ENCODE data around the gene CTPS2. TPM values are rescaled to one million over a fixed set of nuclear protein-coding genes. Genes with fewer than 3 reads are reported as not detected.

Gene CTPS2
- total RNA-seq, 1 donor from 2014 or later = 4.9 TPM

- DNase-seq = no peak
- intact Hi-C loops (cut with micrococcal nuclease) = no loop called here
Measured at GRCh38 chrX:16662402-16662801, 50.1 kb downstream of the CTPS2 start.

DNA sequence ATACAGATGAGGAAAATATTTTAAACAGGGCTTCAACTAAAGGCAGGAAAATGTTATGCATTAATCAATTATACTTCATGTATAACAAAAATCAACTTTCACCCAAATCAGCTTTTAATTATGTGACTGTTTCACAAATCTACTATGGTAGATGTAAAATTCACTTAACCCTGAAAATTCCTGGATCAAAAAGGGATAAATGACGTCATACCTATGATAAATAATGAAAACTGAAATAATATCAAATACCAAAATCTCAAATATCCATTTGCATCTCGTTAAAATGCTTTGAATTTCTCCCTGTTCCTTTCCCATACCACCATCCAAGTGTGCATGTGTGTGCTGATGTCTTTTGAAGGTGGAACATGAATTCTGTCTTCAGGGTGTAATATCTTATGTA is 51.0 kb downstream of the CTPS2 start:
- no peaks in the 10 kb centered on the region for H3K27me3 ChIP-seq (ENCODE audit: low read depth)
- H3K4me1 ChIP-seq = no peaks in the 10 kb centered on the region
- DNase-seq = no peak
- H3K27ac ChIP-seq (replicated peaks) = no peak overlapping the region
- no peak overlapping the region for H3K4me3 ChIP-seq
- no peaks in the 10 kb centered on the region for H3K9me3 ChIP-seq (replicated peaks)
- TF ChIP-seq, protein P1, sequence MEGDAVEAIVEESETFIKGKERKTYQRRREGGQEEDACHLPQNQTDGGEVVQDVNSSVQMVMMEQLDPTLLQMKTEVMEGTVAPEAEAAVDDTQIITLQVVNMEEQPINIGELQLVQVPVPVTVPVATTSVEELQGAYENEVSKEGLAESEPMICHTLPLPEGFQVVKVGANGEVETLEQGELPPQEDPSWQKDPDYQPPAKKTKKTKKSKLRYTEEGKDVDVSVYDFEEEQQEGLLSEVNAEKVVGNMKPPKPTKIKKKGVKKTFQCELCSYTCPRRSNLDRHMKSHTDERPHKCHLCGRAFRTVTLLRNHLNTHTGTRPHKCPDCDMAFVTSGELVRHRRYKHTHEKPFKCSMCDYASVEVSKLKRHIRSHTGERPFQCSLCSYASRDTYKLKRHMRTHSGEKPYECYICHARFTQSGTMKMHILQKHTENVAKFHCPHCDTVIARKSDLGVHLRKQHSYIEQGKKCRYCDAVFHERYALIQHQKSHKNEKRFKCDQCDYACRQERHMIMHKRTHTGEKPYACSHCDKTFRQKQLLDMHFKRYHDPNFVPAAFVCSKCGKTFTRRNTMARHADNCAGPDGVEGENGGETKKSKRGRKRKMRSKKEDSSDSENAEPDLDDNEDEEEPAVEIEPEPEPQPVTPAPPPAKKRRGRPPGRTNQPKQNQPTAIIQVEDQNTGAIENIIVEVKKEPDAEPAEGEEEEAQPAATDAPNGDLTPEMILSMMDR (IDR thresholded peaks at IDR 0.05; ENCODE audit: borderline replicate concordance) = no peak
- no peaks in the 10 kb centered on the region for H3K36me3 ChIP-seq
- intact Hi-C loops (cut with micrococcal nuclease) = no loop called here

More at GRCh38 chrX:16662402-16662801, 50.1 kb downstream of the CTPS2 start:
- Histone ChIP-seq H3K4me3 (no peak overlapping the region), H3K4me1 (no peaks in the 10 kb centered on the region), H3K9me3 (replicated peaks) (no peaks in the 10 kb centered on the region), H3K36me3 (no peaks in the 10 kb centered on the region), H3K27ac (replicated peaks) (no peak overlapping the region), H3K27me3 (ENCODE audit: low read depth) (no peaks in the 10 kb centered on the region)
- TF ChIP-seq, protein P1 (IDR thresholded peaks at IDR 0.05; ENCODE audit: borderline replicate concordance) = no peak

GRCh38 chrX:16659321-16659720 is 53.1 kb downstream of the CTPS2 start:
- intact Hi-C loops (cut with micrococcal nuclease) = no loop called here
- Histone ChIP-seq H3K4me1 (no peaks in the 10 kb centered on the region), H3K4me3 (no peak overlapping the region), H3K36me3 (no peaks in the 10 kb centered on the region), H3K27ac (replicated peaks) (no peak overlapping the region), H3K9me3 (replicated peaks) (no peaks in the 10 kb centered on the region), H3K27me3 (ENCODE audit: low read depth) (no peaks in the 10 kb centered on the region)
- TF ChIP-seq, protein P1 (IDR thresholded peaks at IDR 0.05; ENCODE audit: borderline replicate concordance) = no peak
- no peak for DNase-seq

- H3K36me3 ChIP-seq = no peaks in the 10 kb centered on the region
- H3K4me3 ChIP-seq = no peak overlapping the region
- TF ChIP-seq, protein P1 (IDR thresholded peaks at IDR 0.05; ENCODE audit: borderline replicate concordance) = no peak
- no peaks in the 10 kb centered on the region for H3K9me3 ChIP-seq (replicated peaks)
- no peaks in the 10 kb centered on the region for H3K4me1 ChIP-seq
- DNase-seq = no peak
- no peak overlapping the region for H3K27ac ChIP-seq (replicated peaks)
- H3K27me3 ChIP-seq (ENCODE audit: low read depth) = no peaks in the 10 kb centered on the region
- intact Hi-C loops (cut with micrococcal nuclease) = no loop called here
Measured at GRCh38 chrX:16658284-16658683, 54.2 kb downstream of the CTPS2 start.

- no peaks in the 10 kb centered on the region for H3K9me3 ChIP-seq (replicated peaks)
- TF ChIP-seq, protein P1 (IDR thresholded peaks at IDR 0.05; ENCODE audit: borderline replicate concordance) = no peak
- H3K4me1 ChIP-seq = no peaks in the 10 kb centered on the region
- intact Hi-C loops (cut with micrococcal nuclease) = no loop called here
- DNase-seq = no peak
- H3K27ac ChIP-seq (replicated peaks) = no peak overlapping the region
- H3K27me3 ChIP-seq (ENCODE audit: low read depth) = no peaks in the 10 kb centered on the region
- H3K36me3 ChIP-seq = no peaks in the 10 kb centered on the region
- no peak overlapping the region for H3K4me3 ChIP-seq
Measured at GRCh38 chrX:16654093-16654492, 58.4 kb downstream of the CTPS2 start.

DNA sequence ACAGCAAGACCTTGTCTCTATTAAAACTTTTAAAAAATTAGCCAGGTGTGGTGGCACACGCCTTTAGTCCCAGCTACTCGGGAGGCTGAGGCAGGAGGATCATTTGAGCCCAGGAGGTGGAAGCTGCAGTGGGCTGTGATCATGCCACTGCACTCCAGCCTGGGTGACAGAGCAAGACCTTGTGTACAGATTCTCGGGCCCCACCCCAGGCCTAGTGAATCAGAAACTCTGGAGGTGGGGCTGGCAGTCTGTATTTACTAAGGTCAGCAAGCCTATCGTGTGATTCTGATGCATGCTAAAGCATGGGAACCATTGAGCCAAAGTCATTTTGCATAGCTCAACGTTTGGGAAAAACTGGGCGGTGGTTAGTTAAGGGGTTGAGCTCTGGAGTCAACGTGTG is 59.0 kb downstream of the CTPS2 start:
- H3K27me3 ChIP-seq (ENCODE audit: low read depth) = no peaks in the 10 kb centered on the region
- no peak for DNase-seq
- H3K36me3 ChIP-seq = no peaks in the 10 kb centered on the region
- H3K9me3 ChIP-seq (replicated peaks) = no peaks in the 10 kb centered on the region
- H3K4me1 ChIP-seq = no peaks in the 10 kb centered on the region
- TF ChIP-seq, protein P1 (IDR thresholded peaks at IDR 0.05; ENCODE audit: borderline replicate concordance) = no peak
- H3K4me3 ChIP-seq = no peak overlapping the region
- no peak overlapping the region for H3K27ac ChIP-seq (replicated peaks)
- intact Hi-C loops (cut with micrococcal nuclease) = no loop called here

All from left ventricle myocardium inferior (tissue), 1 donor.